ENCODE data around the gene NABP1. TPM values are rescaled to one million over a fixed set of nuclear protein-coding genes. Genes with fewer than 3 reads are reported as not detected.
A peak's percentile ranks its signal among the peaks of the same experiment; 100 is the strongest.

The NABP1 gene
- total RNA-seq, 1 experiment from 2014 or later, result 46.5 TPM

DNA sequence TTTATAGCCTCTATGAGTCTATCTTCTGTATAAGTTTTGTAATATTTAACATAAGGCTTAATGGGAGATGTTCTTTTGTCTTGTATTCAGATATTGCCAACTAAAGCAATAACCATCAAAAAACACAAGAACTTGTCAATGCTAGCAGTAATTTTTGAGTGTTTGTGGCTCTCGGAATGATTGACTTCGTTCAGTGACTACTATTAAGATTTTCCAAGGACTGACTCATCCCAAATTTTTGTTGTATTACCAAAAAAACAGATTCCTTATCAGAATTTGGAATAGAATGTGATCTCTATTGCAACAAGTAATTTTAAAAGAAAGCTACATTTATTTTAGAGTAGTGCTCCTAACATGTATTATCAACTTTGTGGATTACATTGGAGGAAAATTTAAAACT lies 8.1 kb downstream of the NABP1 start:
- H3K27me3 ChIP-seq (ENCODE audit: insufficient read depth, low read depth), result no peaks in the 10 kb centered on the region
- intact Hi-C loops (cut with micrococcal nuclease; ENCODE audit: unreplicated experiment), result no loop called here

DNA sequence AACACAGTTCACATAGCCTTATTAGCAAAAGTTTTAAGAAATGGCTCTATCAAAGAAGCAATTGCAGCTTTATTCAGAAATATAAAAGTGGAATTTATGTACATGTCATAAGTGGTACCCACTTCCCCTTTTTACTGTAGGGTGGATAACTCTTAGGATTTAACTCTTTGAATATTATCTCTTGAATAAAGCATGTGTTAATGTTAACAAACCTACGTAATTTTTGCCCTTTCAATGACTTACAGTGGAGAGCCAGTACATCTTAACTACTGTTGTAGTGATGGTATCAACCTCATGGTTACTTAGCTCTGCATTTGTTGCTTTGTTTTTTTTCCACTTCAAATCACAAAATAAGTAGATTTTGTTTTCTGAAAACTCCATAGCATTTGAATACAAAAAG lies 8.8 kb downstream of the NABP1 start:
- H3K4me2 ChIP-seq, result no peak overlapping the region
- H3K9me2 ChIP-seq (ENCODE audit: insufficient read depth), result no peaks in the 10 kb centered on the region
- no peaks in the 10 kb centered on the region for H4K20me1 ChIP-seq (ENCODE audit: insufficient read depth)
- peaks cover 66% of the 10 kb centered on the region for H3F3A ChIP-seq (ENCODE audit: insufficient read depth, low read depth)
- BruUV-seq (replicated peaks), result no TSS peak
- ChIA-PET CTCF (no interaction called here), POLR2A (ENCODE audit: unreplicated experiment) (interaction anchor here (0.7 kb wide), 1 partner anchor 1876 kb away, joined by 3 read pairs; no protein-coding TSS in a partner anchor)
- H3K36me3 ChIP-seq (ENCODE audit: low read depth), result peaks cover 62% of the 10 kb centered on the region
- peaks cover 97% of the 10 kb centered on the region for H3K4me1 ChIP-seq (replicated peaks; ENCODE audit: insufficient read depth)
- TF ChIP-seq, protein P1, sequence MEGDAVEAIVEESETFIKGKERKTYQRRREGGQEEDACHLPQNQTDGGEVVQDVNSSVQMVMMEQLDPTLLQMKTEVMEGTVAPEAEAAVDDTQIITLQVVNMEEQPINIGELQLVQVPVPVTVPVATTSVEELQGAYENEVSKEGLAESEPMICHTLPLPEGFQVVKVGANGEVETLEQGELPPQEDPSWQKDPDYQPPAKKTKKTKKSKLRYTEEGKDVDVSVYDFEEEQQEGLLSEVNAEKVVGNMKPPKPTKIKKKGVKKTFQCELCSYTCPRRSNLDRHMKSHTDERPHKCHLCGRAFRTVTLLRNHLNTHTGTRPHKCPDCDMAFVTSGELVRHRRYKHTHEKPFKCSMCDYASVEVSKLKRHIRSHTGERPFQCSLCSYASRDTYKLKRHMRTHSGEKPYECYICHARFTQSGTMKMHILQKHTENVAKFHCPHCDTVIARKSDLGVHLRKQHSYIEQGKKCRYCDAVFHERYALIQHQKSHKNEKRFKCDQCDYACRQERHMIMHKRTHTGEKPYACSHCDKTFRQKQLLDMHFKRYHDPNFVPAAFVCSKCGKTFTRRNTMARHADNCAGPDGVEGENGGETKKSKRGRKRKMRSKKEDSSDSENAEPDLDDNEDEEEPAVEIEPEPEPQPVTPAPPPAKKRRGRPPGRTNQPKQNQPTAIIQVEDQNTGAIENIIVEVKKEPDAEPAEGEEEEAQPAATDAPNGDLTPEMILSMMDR (conservative IDR thresholded peaks at IDR 0.05), result no peak
- no peak for TF ChIP-seq EZH2 (IDR thresholded peaks at IDR 0.05; ENCODE audit: low read depth)
- H3K27ac ChIP-seq, result peak overlapping the region; percentile 87
- H2AFZ ChIP-seq, result no peak overlapping the region
- no peaks in the 10 kb centered on the region for H3K9me3 ChIP-seq (ENCODE audit: insufficient read depth, low read depth)
- no peak for DNase-seq
- intact Hi-C loops (cut with micrococcal nuclease; ENCODE audit: unreplicated experiment), result no loop called here
- H3K27me3 ChIP-seq (ENCODE audit: insufficient read depth, low read depth), result no peaks in the 10 kb centered on the region
- H3K79me2 ChIP-seq (ENCODE audit: low read depth), result peaks cover 24% of the 10 kb centered on the region
- no peak overlapping the region for H3K4me3 ChIP-seq

More for the DNA sequence above, 8.1 kb downstream of the NABP1 start:
- Histone ChIP-seq H2AFZ (no peak overlapping the region), H3K36me3 (ENCODE audit: low read depth) (peaks cover 69% of the 10 kb centered on the region), H3K9me3 (ENCODE audit: insufficient read depth, low read depth) (no peaks in the 10 kb centered on the region), H3F3A (ENCODE audit: insufficient read depth, low read depth) (peaks cover 69% of the 10 kb centered on the region), H3K4me1 (replicated peaks; ENCODE audit: insufficient read depth) (peaks cover 97% of the 10 kb centered on the region), H4K20me1 (ENCODE audit: insufficient read depth) (no peaks in the 10 kb centered on the region), H3K4me2 (no peak overlapping the region), H3K27ac (peak overlapping the region; percentile 87), H3K4me3 (no peak overlapping the region), H3K9me2 (ENCODE audit: insufficient read depth) (no peaks in the 10 kb centered on the region), H3K79me2 (ENCODE audit: low read depth) (peaks cover 31% of the 10 kb centered on the region)
- TF ChIP-seq, protein P1 (conservative IDR thresholded peaks at IDR 0.05), result no peak
- TF ChIP-seq EZH2 (IDR thresholded peaks at IDR 0.05; ENCODE audit: low read depth), result no peak
- DNase-seq, result no peak
- BruUV-seq (replicated peaks), result no TSS peak
- ChIA-PET POLR2A (ENCODE audit: unreplicated experiment) (interaction anchor here (0.7 kb wide), 1 partner anchor 66 kb away, joined by 3 read pairs; no protein-coding TSS in a partner anchor), CTCF (no interaction called here)

DNA sequence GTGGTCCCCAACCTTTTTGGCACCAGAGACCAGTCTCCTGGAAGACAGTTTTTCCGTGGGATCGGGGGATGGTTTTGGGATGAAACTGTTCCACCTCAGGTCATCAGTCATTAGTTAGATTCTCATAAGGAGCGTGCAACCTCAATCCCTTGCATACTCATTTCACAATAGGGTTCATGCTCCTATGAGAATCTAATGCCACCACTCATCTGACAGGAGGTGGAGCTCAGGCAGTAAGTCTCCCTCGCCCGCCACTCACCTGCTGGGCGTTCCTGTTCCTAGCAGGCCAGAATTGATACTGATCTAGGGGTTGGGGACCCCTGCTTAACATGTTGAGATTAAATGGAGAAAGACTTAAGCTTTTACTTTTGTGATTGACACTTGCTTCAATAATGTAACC lies 9.9 kb downstream of the NABP1 start:
- Histone ChIP-seq H3K36me3 (ENCODE audit: low read depth) (peaks cover 52% of the 10 kb centered on the region), H4K20me1 (ENCODE audit: insufficient read depth) (no peaks in the 10 kb centered on the region), H3K4me2 (peak overlapping the region; percentile 54; the same call in 1 of the 2 replicates), H2AFZ (no peak overlapping the region), H3K9me3 (ENCODE audit: insufficient read depth, low read depth) (no peaks in the 10 kb centered on the region), H3K27ac (peak overlapping the region; percentile 87), H3K27me3 (ENCODE audit: insufficient read depth, low read depth) (no peaks in the 10 kb centered on the region), H3K4me3 (no peak overlapping the region), H3K4me1 (replicated peaks; ENCODE audit: insufficient read depth) (peaks cover 89% of the 10 kb centered on the region), H3F3A (ENCODE audit: insufficient read depth, low read depth) (peaks cover 66% of the 10 kb centered on the region), H3K79me2 (ENCODE audit: low read depth) (peaks cover 13% of the 10 kb centered on the region), H3K9me2 (ENCODE audit: insufficient read depth) (no peaks in the 10 kb centered on the region)
- CTCF ChIA-PET, result interaction anchor here (0.6 kb wide), 1 partner anchor 159 kb away, joined by 3 read pairs; no protein-coding TSS in a partner anchor
- POLR2A ChIA-PET (ENCODE audit: unreplicated experiment), result interaction anchor here (0.6 kb wide), 1 partner anchor 20 kb away, joined by 14 read pairs; no protein-coding TSS in a partner anchor
- TF ChIP-seq EZH2 (IDR thresholded peaks at IDR 0.05; ENCODE audit: low read depth), result no peak
- TF ChIP-seq, protein P1 (conservative IDR thresholded peaks at IDR 0.05), result no peak
- no TSS peak for BruUV-seq (replicated peaks)
- intact Hi-C loops (cut with micrococcal nuclease; ENCODE audit: unreplicated experiment), result loop anchor here (2.0 kb wide), 1 partner anchor 51 kb away; no protein-coding TSS in a partner anchor
- DNase-seq, result no peak
